ENCODE measurements around the gene TMC7.

TMC7 gene

GRCh38 chr16:19106625-19107020 is 122.9 kb downstream of the TMC7 start:
- peaks cover 6% of the 10 kb centered on the region for H3K4me1 Mint-ChIP-seq
- H3K27ac Mint-ChIP-seq = no peak overlapping the region
- H3K36me3 Mint-ChIP-seq = no peaks in the 10 kb centered on the region
- no peak for ATAC-seq
- no peaks in the 10 kb centered on the region for H3K9me3 Mint-ChIP-seq
- DNase-seq (ENCODE audit: low spot score in 2 of 2) = no peak
- H3K4me3 Mint-ChIP-seq = no peak overlapping the region

GRCh38 chr16:19108409-19109287 is 124.9 kb downstream of the TMC7 start:
- Mint-ChIP-seq H3K36me3 (no peaks in the 10 kb centered on the region), H3K4me3 (no peak overlapping the region), H3K9me3 (no peaks in the 10 kb centered on the region), H3K27ac (no peak overlapping the region), H3K4me1 (peaks cover 15% of the 10 kb centered on the region)
- DNase-seq (ENCODE audit: low spot score in 2 of 2) = no peak
- ATAC-seq = no peak

GRCh38 chr16:19109288-19109664 is 125.5 kb downstream of the TMC7 start:
- H3K36me3 Mint-ChIP-seq = no peaks in the 10 kb centered on the region
- no peak for ATAC-seq

GRCh38 chr16:19110537-19111360 is 127.0 kb downstream of the TMC7 start:
- DNase-seq (ENCODE audit: low spot score in 2 of 2) (no peak), ATAC-seq (no peak)
- Mint-ChIP-seq H3K4me3 (no peak overlapping the region), H3K9me3 (no peaks in the 10 kb centered on the region), H3K36me3 (no peaks in the 10 kb centered on the region), H3K4me1 (peaks cover 21% of the 10 kb centered on the region), H3K27ac (no peak overlapping the region)

More at GRCh38 chr16:19109288-19109664, 125.5 kb downstream of the TMC7 start:
- Mint-ChIP-seq H3K4me1 (peaks cover 15% of the 10 kb centered on the region), H3K9me3 (no peaks in the 10 kb centered on the region), H3K27ac (no peak overlapping the region), H3K4me3 (no peak overlapping the region)
- no peak for DNase-seq (ENCODE audit: low spot score in 2 of 2)

- Mint-ChIP-seq H3K4me1 (peaks cover 25% of the 10 kb centered on the region), H3K4me3 (no peak overlapping the region), H3K27ac (no peak overlapping the region), H3K9me3 (no peaks in the 10 kb centered on the region), H3K36me3 (no peaks in the 10 kb centered on the region)
- ATAC-seq (no peak), DNase-seq (ENCODE audit: low spot score in 2 of 2) (no peak)
Observed at GRCh38 chr16:19112099-19112407, 128.3 kb downstream of the TMC7 start.
